Measurements from ENCODE around the gene ARFGAP3.

ARFGAP3 gene

DNA sequence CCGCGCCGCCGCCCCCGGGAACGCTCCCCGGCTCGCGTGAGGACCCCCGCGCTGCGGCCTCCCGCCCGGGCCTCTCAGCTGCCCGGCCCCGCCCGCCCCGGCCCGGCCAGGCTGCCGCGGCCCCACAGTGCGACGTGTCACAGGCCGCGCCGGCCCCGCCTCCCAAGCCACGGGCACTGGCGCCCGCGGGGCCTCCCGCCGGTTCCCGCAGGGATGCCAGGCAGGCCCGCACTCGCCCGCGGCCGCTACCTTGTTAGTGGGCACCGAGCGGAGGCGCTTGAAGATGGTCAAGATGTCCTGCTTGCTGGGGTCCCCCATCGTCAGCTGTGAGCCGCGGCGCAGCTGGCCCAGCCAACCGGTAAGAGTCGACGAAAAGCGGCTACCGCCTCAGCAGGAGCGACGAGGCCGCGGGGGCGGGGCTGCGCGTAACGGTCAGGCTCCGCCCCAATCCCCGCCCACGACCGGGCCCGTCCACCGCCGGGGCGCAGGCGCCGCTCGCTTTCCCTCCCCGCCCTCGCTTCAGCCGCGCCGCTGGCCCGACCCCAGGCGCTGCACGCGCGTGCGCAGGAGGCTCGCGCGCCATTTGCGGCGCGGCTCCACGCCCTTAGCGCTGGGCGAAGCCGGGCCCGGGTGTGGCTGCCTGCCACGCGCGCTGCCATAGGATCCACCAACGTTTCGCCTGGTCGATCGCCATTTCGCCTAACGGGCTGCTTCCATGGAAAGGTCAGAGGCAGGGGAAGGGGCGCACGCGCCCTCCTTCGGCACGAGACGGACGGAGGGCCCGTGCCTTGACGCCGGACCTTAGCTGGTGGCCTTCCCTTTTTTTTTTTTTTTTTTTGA, at the start of gene ARFGAP3 (continued):
- TF ChIP-seq, protein P1, sequence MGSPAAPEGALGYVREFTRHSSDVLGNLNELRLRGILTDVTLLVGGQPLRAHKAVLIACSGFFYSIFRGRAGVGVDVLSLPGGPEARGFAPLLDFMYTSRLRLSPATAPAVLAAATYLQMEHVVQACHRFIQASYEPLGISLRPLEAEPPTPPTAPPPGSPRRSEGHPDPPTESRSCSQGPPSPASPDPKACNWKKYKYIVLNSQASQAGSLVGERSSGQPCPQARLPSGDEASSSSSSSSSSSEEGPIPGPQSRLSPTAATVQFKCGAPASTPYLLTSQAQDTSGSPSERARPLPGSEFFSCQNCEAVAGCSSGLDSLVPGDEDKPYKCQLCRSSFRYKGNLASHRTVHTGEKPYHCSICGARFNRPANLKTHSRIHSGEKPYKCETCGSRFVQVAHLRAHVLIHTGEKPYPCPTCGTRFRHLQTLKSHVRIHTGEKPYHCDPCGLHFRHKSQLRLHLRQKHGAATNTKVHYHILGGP (tag by site-specific recombination; IDR thresholded peaks at IDR 0.05), result no peak
- TF ChIP-seq BCL11A (tag by site-specific recombination; IDR thresholded peaks at IDR 0.05; ENCODE audit: low read depth), result 0 out of 2 replicates have a peak, but pooled peaks have one; percentile 26
- TF ChIP-seq, protein P2, sequence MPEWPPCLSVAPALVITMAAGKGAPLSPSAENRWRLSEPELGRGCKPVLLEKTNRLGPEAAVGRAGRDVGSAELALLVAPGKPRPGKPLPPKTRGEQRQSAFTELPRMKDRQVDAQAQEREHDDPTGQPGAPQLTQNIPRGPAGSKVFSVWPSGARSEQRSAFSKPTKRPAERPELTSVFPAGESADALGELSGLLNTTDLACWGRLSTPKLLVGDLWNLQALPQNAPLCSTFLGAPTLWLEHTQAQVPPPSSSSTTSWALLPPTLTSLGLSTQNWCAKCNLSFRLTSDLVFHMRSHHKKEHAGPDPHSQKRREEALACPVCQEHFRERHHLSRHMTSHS (tag by site-specific recombination; IDR thresholded peaks at IDR 0.05), result no peak
- TF ChIP-seq ZBTB8A (tag by site-specific recombination; IDR thresholded peaks at IDR 0.05), result peak; percentile 78
- peak; percentile 86 for TF ChIP-seq ZNF335 (tag by site-specific recombination; conservative IDR thresholded peaks at IDR 0.05)
- no peak for TF ChIP-seq ZNF266 (tag by site-specific recombination; IDR thresholded peaks at IDR 0.05; ENCODE audit: low read depth)
- TF ChIP-seq, protein P3, sequence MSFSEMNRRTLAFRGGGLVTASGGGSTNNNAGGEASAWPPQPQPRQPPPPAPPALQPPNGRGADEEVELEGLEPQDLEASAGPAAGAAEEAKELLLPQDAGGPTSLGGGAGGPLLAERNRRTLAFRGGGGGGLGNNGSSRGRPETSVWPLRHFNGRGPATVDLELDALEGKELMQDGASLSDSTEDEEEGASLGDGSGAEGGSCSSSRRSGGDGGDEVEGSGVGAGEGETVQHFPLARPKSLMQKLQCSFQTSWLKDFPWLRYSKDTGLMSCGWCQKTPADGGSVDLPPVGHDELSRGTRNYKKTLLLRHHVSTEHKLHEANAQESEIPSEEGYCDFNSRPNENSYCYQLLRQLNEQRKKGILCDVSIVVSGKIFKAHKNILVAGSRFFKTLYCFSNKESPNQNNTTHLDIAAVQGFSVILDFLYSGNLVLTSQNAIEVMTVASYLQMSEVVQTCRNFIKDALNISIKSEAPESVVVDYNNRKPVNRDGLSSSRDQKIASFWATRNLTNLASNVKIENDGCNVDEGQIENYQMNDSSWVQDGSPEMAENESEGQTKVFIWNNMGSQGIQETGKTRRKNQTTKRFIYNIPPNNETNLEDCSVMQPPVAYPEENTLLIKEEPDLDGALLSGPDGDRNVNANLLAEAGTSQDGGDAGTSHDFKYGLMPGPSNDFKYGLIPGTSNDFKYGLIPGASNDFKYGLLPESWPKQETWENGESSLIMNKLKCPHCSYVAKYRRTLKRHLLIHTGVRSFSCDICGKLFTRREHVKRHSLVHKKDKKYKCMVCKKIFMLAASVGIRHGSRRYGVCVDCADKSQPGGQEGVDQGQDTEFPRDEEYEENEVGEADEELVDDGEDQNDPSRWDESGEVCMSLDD (tag by site-specific recombination; IDR thresholded peaks at IDR 0.05), result no peak
- TF ChIP-seq, protein P4, sequence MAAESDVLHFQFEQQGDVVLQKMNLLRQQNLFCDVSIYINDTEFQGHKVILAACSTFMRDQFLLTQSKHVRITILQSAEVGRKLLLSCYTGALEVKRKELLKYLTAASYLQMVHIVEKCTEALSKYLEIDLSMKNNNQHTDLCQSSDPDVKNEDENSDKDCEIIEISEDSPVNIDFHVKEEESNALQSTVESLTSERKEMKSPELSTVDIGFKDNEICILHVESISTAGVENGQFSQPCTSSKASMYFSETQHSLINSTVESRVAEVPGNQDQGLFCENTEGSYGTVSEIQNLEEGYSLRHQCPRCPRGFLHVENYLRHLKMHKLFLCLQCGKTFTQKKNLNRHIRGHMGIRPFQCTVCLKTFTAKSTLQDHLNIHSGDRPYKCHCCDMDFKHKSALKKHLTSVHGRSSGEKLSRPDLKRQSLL (tag by site-specific recombination; IDR thresholded peaks at IDR 0.05), result no peak
- TF ChIP-seq ZNF155 (tag by site-specific recombination; IDR thresholded peaks at IDR 0.05), result no peak
- TF ChIP-seq, protein P5, sequence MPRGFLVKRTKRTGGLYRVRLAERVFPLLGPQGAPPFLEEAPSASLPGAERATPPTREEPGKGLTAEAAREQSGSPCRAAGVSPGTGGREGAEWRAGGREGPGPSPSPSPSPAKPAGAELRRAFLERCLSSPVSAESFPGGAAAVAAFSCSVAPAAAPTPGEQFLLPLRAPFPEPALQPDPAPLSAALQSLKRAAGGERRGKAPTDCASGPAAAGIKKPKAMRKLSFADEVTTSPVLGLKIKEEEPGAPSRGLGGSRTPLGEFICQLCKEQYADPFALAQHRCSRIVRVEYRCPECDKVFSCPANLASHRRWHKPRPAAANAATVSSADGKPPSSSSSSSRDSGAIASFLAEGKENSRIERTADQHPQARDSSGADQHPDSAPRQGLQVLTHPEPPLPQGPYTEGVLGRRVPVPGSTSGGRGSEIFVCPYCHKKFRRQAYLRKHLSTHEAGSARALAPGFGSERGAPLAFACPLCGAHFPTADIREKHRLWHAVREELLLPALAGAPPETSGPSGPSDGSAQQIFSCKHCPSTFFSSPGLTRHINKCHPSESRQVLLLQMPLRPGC (tag by site-specific recombination; IDR thresholded peaks at IDR 0.05), result 0 out of 2 replicates have a peak, but pooled peaks have one; percentile 20
- TF ChIP-seq, protein P6, sequence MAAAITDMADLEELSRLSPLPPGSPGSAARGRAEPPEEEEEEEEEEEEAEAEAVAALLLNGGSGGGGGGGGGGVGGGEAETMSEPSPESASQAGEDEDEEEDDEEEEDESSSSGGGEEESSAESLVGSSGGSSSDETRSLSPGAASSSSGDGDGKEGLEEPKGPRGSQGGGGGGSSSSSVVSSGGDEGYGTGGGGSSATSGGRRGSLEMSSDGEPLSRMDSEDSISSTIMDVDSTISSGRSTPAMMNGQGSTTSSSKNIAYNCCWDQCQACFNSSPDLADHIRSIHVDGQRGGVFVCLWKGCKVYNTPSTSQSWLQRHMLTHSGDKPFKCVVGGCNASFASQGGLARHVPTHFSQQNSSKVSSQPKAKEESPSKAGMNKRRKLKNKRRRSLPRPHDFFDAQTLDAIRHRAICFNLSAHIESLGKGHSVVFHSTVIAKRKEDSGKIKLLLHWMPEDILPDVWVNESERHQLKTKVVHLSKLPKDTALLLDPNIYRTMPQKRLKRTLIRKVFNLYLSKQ (tag by site-specific recombination; IDR thresholded peaks at IDR 0.05; ENCODE audit: borderline replicate concordance), result no peak
- no peak for TF ChIP-seq SCRT2 (tag by site-specific recombination; IDR thresholded peaks at IDR 0.05)
- no peak for TF ChIP-seq ZNF23 (tag by site-specific recombination; IDR thresholded peaks at IDR 0.05; ENCODE audit: borderline replicate concordance)
- TF ChIP-seq, protein P7, sequence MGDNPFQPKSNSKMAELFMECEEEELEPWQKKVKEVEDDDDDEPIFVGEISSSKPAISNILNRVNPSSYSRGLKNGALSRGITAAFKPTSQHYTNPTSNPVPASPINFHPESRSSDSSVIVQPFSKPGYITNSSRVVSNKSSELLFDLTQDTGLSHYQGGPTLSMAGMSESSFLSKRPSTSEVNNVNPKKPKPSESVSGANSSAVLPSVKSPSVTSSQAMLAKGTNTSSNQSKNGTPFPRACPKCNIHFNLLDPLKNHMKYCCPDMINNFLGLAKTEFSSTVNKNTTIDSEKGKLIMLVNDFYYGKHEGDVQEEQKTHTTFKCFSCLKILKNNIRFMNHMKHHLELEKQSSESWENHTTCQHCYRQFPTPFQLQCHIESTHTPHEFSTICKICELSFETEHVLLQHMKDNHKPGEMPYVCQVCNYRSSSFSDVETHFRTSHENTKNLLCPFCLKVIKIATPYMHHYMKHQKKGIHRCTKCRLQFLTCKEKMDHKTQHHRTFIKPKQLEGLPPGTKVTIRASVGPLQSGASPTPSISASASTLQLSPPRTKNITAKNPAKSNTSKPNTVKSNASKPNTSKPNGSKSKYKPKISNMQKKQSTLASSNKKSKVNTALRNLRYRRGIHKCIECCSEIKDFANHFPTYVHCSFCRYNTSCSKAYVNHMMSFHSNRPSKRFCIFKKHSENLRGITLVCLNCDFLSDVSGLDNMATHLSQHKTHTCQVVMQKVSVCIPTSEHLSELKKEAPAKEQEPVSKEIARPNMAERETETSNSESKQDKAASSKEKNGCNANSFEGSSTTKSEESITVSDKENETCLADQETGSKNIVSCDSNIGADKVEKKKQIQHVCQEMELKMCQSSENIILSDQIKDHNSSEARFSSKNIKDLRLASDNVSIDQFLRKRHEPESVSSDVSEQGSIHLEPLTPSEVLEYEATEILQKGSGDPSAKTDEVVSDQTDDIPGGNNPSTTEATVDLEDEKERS (tag by site-specific recombination; IDR thresholded peaks at IDR 0.05), result peak; percentile 73; the same call in 1 of the 2 replicates
- TF ChIP-seq ZFP69B (tag by site-specific recombination; IDR thresholded peaks at IDR 0.05), result peak; percentile 51; the same call in 1 of the 2 replicates
- TF ChIP-seq, protein P8, sequence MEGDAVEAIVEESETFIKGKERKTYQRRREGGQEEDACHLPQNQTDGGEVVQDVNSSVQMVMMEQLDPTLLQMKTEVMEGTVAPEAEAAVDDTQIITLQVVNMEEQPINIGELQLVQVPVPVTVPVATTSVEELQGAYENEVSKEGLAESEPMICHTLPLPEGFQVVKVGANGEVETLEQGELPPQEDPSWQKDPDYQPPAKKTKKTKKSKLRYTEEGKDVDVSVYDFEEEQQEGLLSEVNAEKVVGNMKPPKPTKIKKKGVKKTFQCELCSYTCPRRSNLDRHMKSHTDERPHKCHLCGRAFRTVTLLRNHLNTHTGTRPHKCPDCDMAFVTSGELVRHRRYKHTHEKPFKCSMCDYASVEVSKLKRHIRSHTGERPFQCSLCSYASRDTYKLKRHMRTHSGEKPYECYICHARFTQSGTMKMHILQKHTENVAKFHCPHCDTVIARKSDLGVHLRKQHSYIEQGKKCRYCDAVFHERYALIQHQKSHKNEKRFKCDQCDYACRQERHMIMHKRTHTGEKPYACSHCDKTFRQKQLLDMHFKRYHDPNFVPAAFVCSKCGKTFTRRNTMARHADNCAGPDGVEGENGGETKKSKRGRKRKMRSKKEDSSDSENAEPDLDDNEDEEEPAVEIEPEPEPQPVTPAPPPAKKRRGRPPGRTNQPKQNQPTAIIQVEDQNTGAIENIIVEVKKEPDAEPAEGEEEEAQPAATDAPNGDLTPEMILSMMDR (tag by site-specific recombination; IDR thresholded peaks at IDR 0.05), result no peak
- no peak for TF ChIP-seq ZNF404 (tag by site-specific recombination; IDR thresholded peaks at IDR 0.05)
- no peak for TF ChIP-seq ZSCAN23 (tag by site-specific recombination; IDR thresholded peaks at IDR 0.05)
- peak; percentile 66 for TF ChIP-seq EGR2 (tag by site-specific recombination; IDR thresholded peaks at IDR 0.05; ENCODE audit: low read depth)
- TF ChIP-seq WT1 (tag by site-specific recombination; IDR thresholded peaks at IDR 0.05), result peak; percentile 20; the same call in 1 of the 2 replicates
- no peak for TF ChIP-seq ZNF654 (tag by site-specific recombination; IDR thresholded peaks at IDR 0.05; ENCODE audit: low read depth)
- TF ChIP-seq PRDM1 (tag by site-specific recombination; IDR thresholded peaks at IDR 0.05), result no peak
- TF ChIP-seq ZNF510 (tag by site-specific recombination; IDR thresholded peaks at IDR 0.05; ENCODE audit: insufficient replicate concordance), result no peak
- no peak for TF ChIP-seq ZNF701 (tag by site-specific recombination; IDR thresholded peaks at IDR 0.05)
